Thoracic aorta (tissue), 2 donors: ENCODE results near the gene ST7. TPM values are rescaled to one million over a fixed set of nuclear protein-coding genes. Genes with fewer than 3 reads are reported as not detected.

Experiments
- ATAC-seq: fragments of 150-250 bp; one replicate; pipeline ENCODE4 v1.8.0; 2017; ENCODE audit warnings: low read depth; ENCODE audit not compliant: insufficient number of reproducible peaks, low FRiP score
- DNase-seq: peaks from one replicate; pipeline ENCODE4 v3.0.0-alpha.2; 2020; ENCODE audit warnings: low spot score
- H3K27ac ChIP-seq, 2 donors: fragments of 200-600 bp; sonication (generic); 1 replicate in 1 of 2; 2 replicates in 1 of 2; pipeline ENCODE4 v1.5.1; 2016; ENCODE audit warnings: mild to moderate bottlenecking in 2 of 2, moderate library complexity in 2 of 2
- H3K27me3 ChIP-seq: fragments of 200-600 bp; sonication (generic); replicated peaks from 2 replicates; pipeline ENCODE4 v1.6.0; 2016; ENCODE audit warnings: mild to moderate bottlenecking; ENCODE audit not compliant: insufficient read depth
- H3K36me3 ChIP-seq: fragments of 200-600 bp; sonication (generic); one replicate; pipeline ENCODE4 v1.5.1; 2016
- H3K4me1 ChIP-seq, 2 donors: fragments of 200-600 bp; sonication (generic); 1 replicate in 1 of 2; 2 replicates in 1 of 2; pipeline versions ENCODE4 v1.5.1 to v1.6.0; 2016; ENCODE audit warnings: low read depth in 2 of 2, mild to moderate bottlenecking in 1 of 2; ENCODE audit not compliant: control insufficient read depth in 1 of 2
- H3K4me3 ChIP-seq: fragments of 200-600 bp; sonication (generic); 2 replicates; pipeline ENCODE4 v1.5.1; 2016; ENCODE audit warnings: mild to moderate bottlenecking
- H3K9me3 ChIP-seq: fragments of 200-600 bp; sonication (generic); 2 replicates; pipeline ENCODE4 v1.5.1; 2016
- CTCF ChIP-seq: fragments of 200-600 bp; sonication (generic); IDR thresholded peaks from one replicate; pipeline ENCODE4 v1.5.1; 2019; ENCODE audit warnings: antibody characterized with exemption
- total RNA-seq, 2 donors: library from RNA; depleted of rRNA; stranded (reverse); fragments of >200 nt; gene quantifications; one replicate each; pipeline versions ENCODE4 v1.1.0 to v1.2.3, GENCODE V29; 2016

Gene ST7
- total RNA-seq, 2 donors from 2014 or later = 29.8 to 56.2 TPM

GRCh38 chr7:116918704-116919103 lies 34.6 kb upstream of the ST7 start:
- H3K36me3 ChIP-seq = peaks cover 27% of the 10 kb centered on the region
- TF ChIP-seq CTCF = no peak

GRCh38 chr7:116920359-116920758 lies 32.9 kb upstream of the ST7 start:
- Histone ChIP-seq H3K9me3 (no peaks in the 10 kb centered on the region), H3K4me3 (no peak overlapping the region), H3K36me3 (peaks cover 19% of the 10 kb centered on the region), H3K27ac (no peak overlapping the region), H3K4me1 (no peaks in the 10 kb centered on the region), H3K27me3 (no peaks in the 10 kb centered on the region)
- TF ChIP-seq CTCF = no peak
- ATAC-seq = no peak
- no peak for DNase-seq

More at GRCh38 chr7:116918704-116919103, 34.6 kb upstream of the ST7 start:
- Histone ChIP-seq H3K27ac (no peak overlapping the region), H3K4me1 (no peaks in the 10 kb centered on the region), H3K27me3 (no peaks in the 10 kb centered on the region), H3K9me3 (no peaks in the 10 kb centered on the region), H3K4me3 (no peak overlapping the region)
- ATAC-seq (no peak), DNase-seq (no peak)

DNA sequence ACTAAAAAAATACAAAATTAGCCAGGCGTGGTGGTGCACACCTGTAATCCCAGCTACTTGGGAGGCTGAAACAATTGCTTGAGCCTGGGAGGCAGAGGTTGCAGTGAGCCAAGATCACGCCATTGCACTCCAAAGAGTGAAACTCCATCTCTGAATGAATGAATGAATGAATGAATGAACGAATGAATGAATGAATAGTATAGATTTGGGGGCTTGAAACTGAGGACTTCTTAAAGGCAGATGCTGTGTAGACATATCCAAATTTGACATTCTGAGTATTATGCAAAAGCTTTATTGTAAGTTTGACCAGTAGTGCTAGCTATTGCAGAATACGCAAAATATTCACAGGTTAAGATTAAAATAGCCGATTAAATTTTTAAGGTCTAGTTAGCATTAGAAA lies 30.8 kb upstream of the ST7 start:
- ATAC-seq = no peak
- Histone ChIP-seq H3K27me3 (no peaks in the 10 kb centered on the region), H3K36me3 (peaks cover 7% of the 10 kb centered on the region), H3K4me3 (no peak overlapping the region), H3K9me3 (no peaks in the 10 kb centered on the region), H3K4me1 (no peaks in the 10 kb centered on the region), H3K27ac (no peak overlapping the region)
- no peak for TF ChIP-seq CTCF
- DNase-seq = no peak

- H3K4me3 ChIP-seq = no peak overlapping the region
- H3K9me3 ChIP-seq = no peaks in the 10 kb centered on the region
- no peak for ATAC-seq
- DNase-seq = no peak
- no peak overlapping the region for H3K27ac ChIP-seq
- H3K27me3 ChIP-seq = no peaks in the 10 kb centered on the region
- H3K36me3 ChIP-seq = no peaks in the 10 kb centered on the region
- no peaks in the 10 kb centered on the region for H3K4me1 ChIP-seq
- no peak for TF ChIP-seq CTCF
Measured at GRCh38 chr7:116924741-116925140, 28.6 kb upstream of the ST7 start.

- Histone ChIP-seq H3K4me1 (peaks cover 0 to 4% of the 10 kb centered on the region in 2 donors), H3K36me3 (no peaks in the 10 kb centered on the region), H3K27me3 (no peaks in the 10 kb centered on the region), H3K4me3 (no peak overlapping the region), H3K27ac (no peak overlapping the region), H3K9me3 (no peaks in the 10 kb centered on the region)
- DNase-seq (no peak), ATAC-seq (no peak)
- TF ChIP-seq CTCF = no peak
Measured at GRCh38 chr7:116929021-116929420, 24.3 kb upstream of the ST7 start.
